Activated CD4-positive, alpha-beta memory T cell treated with anti-CD3 and anti-CD28 coated beads, Interleukin-2, amount 10 ng/mL, durations not matched to agents 7 days and 5 days (primary cell): ENCODE measurements around the gene ZNF691. TPM values are rescaled to one million over a fixed set of nuclear protein-coding genes. Genes with fewer than 3 reads are reported as not detected.

ENCODE experiments used
- CTCF ChIA-PET: fragments of 350-600 bp; sonication (Branson Sonifier 250); formaldehyde crosslinking; loops from one replicate; lab custom pipeline; 2021; ENCODE audit warnings: antibody characterized with exemption, inconsistent platforms; lab: Charles Lee
- POLR2A ChIA-PET: fragments of 350-600 bp; sonication (Branson Sonifier 250); formaldehyde crosslinking; loops from one replicate; lab custom pipeline; 2021; ENCODE audit warnings: antibody characterized with exemption; lab: Charles Lee
- DNase-seq: peaks from one replicate; pipeline ENCODE4 v3.0.0-alpha.2; 2020
- H3K27ac Mint-ChIP-seq: one replicate; pipeline ENCODE4 v1.8.0; 2021; ENCODE audit warnings: mild to moderate bottlenecking, mixed read lengths
- H3K27me3 Mint-ChIP-seq: one replicate; pipeline ENCODE4 v1.8.0; 2021; ENCODE audit warnings: mixed read lengths
- H3K36me3 Mint-ChIP-seq: one replicate; pipeline ENCODE4 v1.8.0; 2021; ENCODE audit warnings: low read depth, mixed read lengths
- H3K4me1 Mint-ChIP-seq: one replicate; pipeline ENCODE4 v1.8.0; 2021; ENCODE audit warnings: mixed read lengths
- H3K4me3 Mint-ChIP-seq: one replicate; pipeline ENCODE4 v1.8.0; 2021; ENCODE audit warnings: mild to moderate bottlenecking, mixed read lengths
- H3K9me3 Mint-ChIP-seq: one replicate; pipeline ENCODE4 v1.8.0; 2021; ENCODE audit warnings: mixed read lengths
- total RNA-seq, 2 experiments: library from RNA; stranded (reverse); gene quantifications; one replicate each; pipeline ENCODE4 v1.2.3, GENCODE V29; 2021

The ZNF691 gene
- total RNA-seq, 2 experiments from 2014 or later, result 10.4 to 12.6 TPM

DNA sequence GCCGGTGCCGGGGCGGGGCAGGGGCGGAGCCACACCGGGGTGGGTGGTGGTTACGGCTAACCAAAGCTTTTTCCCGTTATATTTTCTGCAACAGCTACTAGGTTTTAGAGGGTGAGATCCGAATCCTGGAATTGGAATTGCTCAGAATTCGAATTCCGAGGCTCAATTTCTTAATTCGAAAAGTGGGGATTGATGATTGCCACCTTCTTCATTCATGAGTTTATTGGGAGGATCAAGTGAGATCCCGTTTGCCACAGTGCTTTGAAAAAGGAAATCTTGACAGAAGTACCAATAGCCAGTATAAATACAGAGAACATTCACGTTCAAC, 29.0 kb upstream of the ZNF691 start:
- no peaks in the 10 kb centered on the region for H3K27me3 Mint-ChIP-seq
- H3K4me3 Mint-ChIP-seq, result peak overlapping the region; percentile 79
- no peaks in the 10 kb centered on the region for H3K9me3 Mint-ChIP-seq
- CTCF ChIA-PET, result interaction anchor here (0.9 to 3.5 kb wide), 6 partner anchors 10 to 360 kb away, joined by 3 to 18 read pairs (median 4); partner anchors contain the start of genes C1orf50, P3H1 and ZNF691
- H3K27ac Mint-ChIP-seq, result no peak overlapping the region
- peaks cover 7% of the 10 kb centered on the region for H3K36me3 Mint-ChIP-seq
- peaks cover 26% of the 10 kb centered on the region for H3K4me1 Mint-ChIP-seq
- POLR2A ChIA-PET, result interaction anchor here (0.8 to 3.5 kb wide), 6 partner anchors 26 to 115 kb away, joined by 3 to 35 read pairs (median 5); partner anchors contain the start of genes C1orf50, P3H1 and ZNF691
- DNase-seq, result no peak

DNA sequence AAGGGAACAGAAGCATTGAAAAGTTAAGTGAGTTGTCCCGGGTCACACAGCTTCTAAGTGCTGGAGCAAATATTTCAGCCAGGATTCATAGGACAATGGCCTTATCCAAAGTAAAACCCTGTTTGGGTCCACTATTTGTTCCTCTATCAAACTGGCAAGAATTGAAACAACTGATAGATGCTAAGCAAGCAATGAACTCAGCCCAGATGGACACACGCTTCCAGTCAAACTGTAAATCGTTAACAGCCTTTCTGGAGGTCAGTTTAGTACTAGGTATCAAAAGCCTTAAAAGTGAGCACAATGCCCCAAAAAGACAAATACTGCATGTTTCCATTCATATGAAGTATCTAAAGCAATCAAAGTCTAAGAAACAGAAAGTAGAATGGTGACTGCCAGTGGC, 28.4 kb upstream of the ZNF691 start:
- Mint-ChIP-seq H3K36me3 (peaks cover 7% of the 10 kb centered on the region), H3K9me3 (no peaks in the 10 kb centered on the region), H3K4me3 (no peak overlapping the region), H3K27me3 (no peaks in the 10 kb centered on the region), H3K4me1 (peaks cover 29% of the 10 kb centered on the region), H3K27ac (no peak overlapping the region)
- ChIA-PET CTCF (interaction anchor here (0.9 to 3.5 kb wide), 6 partner anchors 10 to 360 kb away, joined by 3 to 18 read pairs (median 4); partner anchors contain the start of genes C1orf50, P3H1 and ZNF691), POLR2A (interaction anchor here (0.8 to 3.5 kb wide), 6 partner anchors 26 to 114 kb away, joined by 3 to 35 read pairs (median 5); partner anchors contain the start of genes C1orf50, P3H1 and ZNF691)
- DNase-seq, result no peak

DNA sequence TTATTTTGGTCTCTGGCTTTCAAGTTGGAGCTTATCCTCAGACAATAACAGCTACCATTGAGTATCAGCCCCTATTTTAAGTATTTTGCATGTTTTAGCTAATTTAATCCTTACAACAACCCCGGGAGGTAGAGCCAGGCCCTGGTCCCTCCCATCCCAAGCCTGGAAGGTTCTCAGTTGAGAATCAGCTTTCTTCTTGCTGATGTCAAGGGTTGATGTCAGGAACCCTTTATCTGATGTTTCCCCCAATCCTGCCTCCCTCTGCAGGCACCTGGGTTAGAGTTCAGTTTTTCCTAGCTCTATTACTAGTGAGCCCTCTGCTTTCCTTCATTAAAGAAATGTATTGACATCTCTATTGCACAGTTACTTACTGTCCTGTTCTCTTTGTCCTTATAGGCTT, 25.6 kb upstream of the ZNF691 start:
- Mint-ChIP-seq H3K4me3 (no peak overlapping the region), H3K4me1 (peaks cover 29% of the 10 kb centered on the region), H3K27ac (no peak overlapping the region), H3K36me3 (peaks cover 7% of the 10 kb centered on the region), H3K27me3 (no peaks in the 10 kb centered on the region), H3K9me3 (no peaks in the 10 kb centered on the region)
- DNase-seq, result no peak
- ChIA-PET POLR2A (interaction anchor here (0.8 to 1.4 kb wide), 5 partner anchors 11 to 132 kb away, joined by 3 to 5 read pairs (median 3); partner anchors contain the start of gene ZNF691), CTCF (interaction anchor here (0.5 to 3.1 kb wide), 5 partner anchors 26 to 255 kb away, joined by 3 to 9 read pairs (median 4); partner anchors contain the start of gene ZNF691)

DNA sequence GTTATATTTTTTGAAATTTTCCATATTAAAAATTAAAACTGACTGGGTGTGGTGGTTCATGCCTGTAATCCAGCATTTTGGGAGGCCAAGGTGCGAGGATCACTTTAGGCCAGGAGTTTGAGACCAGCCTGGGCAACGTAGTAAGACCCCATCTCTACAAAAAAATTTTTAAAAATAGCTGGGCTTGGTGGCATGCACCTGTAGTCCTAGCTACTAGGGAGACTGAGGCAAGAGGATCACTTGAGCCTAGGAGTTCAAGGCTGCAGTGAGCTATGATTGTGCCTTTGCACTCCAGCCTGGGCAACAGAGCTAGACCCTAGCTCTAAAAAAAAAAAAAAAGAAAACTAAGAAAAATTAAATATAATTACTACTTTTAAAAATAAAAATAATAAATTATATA, 24.7 kb upstream of the ZNF691 start:
- Mint-ChIP-seq H3K4me3 (no peak overlapping the region), H3K36me3 (peaks cover 3% of the 10 kb centered on the region), H3K4me1 (peaks cover 20% of the 10 kb centered on the region), H3K27ac (no peak overlapping the region), H3K27me3 (no peaks in the 10 kb centered on the region), H3K9me3 (no peaks in the 10 kb centered on the region)
- POLR2A ChIA-PET, result interaction anchor here (1.1 to 1.4 kb wide), 3 partner anchors 10 to 138 kb away, joined by 3 to 5 read pairs (median 3); no protein-coding TSS in a partner anchor
- DNase-seq, result no peak
- CTCF ChIA-PET, result interaction anchor here (1.0 to 3.1 kb wide), 3 partner anchors 25 to 252 kb away, joined by 3 to 9 read pairs (median 8); partner anchors contain the start of gene ZNF691

DNA sequence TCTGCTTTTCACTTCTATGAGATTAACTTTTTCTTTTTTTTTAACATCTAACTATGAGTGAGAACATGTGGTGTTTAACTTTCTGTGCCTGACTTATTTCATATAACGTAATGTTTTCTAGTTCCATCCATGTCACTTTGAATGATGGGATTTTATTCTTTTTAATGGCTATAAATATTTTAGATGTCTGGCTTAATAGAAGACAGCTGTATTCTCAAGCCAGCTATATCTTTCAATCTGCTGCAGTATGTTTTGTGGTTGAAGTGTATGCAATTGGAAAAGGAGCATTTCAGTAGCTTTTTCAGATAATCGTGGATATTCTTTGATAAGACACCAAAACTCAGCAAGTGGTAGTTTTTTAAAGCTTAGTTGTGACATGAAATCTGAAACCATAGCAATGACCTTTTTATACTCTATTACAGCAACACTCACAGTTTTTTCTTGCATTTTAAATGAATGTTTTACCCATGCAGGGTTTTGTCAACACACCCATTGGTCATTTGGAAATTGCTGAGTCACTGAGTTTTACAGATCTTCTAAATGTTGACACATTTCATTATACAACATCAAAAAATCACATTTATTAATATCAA, 23.5 kb upstream of the ZNF691 start:
- no peaks in the 10 kb centered on the region for H3K9me3 Mint-ChIP-seq
- ChIA-PET CTCF (interaction anchor here (3.1 kb wide), 1 partner anchor 24 kb away, joined by 9 read pairs; the partner anchor contains the start of gene ZNF691), POLR2A (no interaction called here)
- H3K27me3 Mint-ChIP-seq, result no peaks in the 10 kb centered on the region
- no peak for DNase-seq
- no peak overlapping the region for H3K4me3 Mint-ChIP-seq
- peaks cover 3% of the 10 kb centered on the region for H3K36me3 Mint-ChIP-seq
- H3K27ac Mint-ChIP-seq, result no peak overlapping the region
- H3K4me1 Mint-ChIP-seq, result peaks cover 14% of the 10 kb centered on the region

DNA sequence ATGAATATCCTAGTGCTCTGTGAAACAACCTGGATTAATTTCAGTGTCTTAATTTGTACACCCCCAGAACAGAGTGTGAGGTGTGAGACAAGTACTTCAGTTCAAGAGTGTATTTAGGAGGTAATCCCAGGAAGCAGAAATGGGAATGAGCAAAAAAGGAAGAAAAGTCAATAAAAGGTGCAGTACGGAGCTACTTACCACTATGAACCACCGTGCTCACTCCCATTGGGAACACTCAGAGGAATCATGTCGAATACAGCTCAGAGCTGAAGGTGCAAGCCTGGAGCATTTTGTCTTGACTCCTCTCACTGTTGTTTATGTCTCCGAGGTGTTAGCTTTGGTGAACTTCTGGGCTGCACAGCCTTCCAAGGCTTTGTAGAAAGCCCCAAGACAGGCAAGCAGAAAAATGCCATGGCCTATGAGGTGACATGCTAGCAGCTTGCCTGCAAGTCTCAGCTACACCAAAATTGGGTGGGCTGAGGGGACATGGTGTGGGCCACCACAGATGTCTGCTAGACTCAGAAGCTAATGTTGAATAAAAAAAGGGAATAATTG, 21.9 kb upstream of the ZNF691 start:
- Mint-ChIP-seq H3K9me3 (no peaks in the 10 kb centered on the region), H3K36me3 (no peaks in the 10 kb centered on the region), H3K4me1 (peaks cover 9% of the 10 kb centered on the region), H3K4me3 (no peak overlapping the region), H3K27me3 (no peaks in the 10 kb centered on the region), H3K27ac (no peak overlapping the region)
- no peak for DNase-seq
- POLR2A ChIA-PET, result interaction anchor here (1.3 to 1.5 kb wide), 2 partner anchors 39 to 58 kb away, joined by 4 to 6 read pairs; partner anchors contain the start of genes C1orf50, P3H1 and TMEM269
- CTCF ChIA-PET, result interaction anchor here (1.1 kb wide), 1 partner anchor 22 kb away, joined by 3 read pairs; the partner anchor contains the start of gene ZNF691

DNA sequence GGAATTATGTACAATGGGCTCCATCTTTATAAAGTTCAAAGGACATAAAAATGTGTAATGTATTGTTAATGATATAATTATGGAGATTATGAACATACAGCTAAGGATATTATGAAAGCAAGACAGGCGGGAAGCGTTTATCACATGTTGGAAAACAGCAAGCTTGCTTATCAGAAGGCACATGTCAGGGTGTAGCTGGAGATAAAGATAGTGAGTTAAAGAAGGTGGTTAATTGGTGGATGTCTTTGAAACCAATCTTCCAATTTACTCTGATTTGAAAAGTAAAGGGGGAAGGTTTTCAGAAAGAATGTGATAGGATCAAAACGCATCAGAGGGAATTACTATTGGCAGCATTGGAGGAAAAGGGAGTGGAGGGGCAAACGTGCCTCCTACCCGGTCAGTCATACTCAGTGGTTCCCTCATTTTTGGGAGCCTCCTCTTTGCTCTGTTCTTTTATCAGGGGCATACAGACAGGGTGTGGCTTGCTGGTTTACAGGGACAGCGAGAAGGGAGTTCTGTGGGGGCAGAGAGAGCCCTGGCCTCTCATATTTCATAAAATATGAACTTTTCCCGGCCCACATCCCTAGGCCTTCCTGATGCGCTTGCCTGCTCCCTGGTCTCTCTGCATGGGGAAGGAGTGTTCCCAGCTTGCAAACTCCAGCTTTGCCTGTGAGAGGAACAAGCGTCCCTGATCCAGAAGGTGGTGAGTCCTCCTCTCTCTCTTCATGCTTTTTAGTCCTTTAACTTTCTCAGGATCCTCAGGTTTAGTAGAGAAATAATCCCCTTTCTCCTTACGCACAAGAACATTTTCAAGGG, 21.2 kb upstream of the ZNF691 start:
- H3K9me3 Mint-ChIP-seq, result no peaks in the 10 kb centered on the region
- no peaks in the 10 kb centered on the region for H3K36me3 Mint-ChIP-seq
- POLR2A ChIA-PET, result interaction anchor here (1.3 to 1.5 kb wide), 2 partner anchors 40 to 58 kb away, joined by 4 to 6 read pairs; partner anchors contain the start of genes C1orf50, P3H1 and TMEM269
- no peak for DNase-seq
- no peak overlapping the region for H3K27ac Mint-ChIP-seq
- H3K4me3 Mint-ChIP-seq, result no peak overlapping the region
- H3K4me1 Mint-ChIP-seq, result peaks cover 9% of the 10 kb centered on the region
- CTCF ChIA-PET, result no interaction called here
- H3K27me3 Mint-ChIP-seq, result no peaks in the 10 kb centered on the region

DNA sequence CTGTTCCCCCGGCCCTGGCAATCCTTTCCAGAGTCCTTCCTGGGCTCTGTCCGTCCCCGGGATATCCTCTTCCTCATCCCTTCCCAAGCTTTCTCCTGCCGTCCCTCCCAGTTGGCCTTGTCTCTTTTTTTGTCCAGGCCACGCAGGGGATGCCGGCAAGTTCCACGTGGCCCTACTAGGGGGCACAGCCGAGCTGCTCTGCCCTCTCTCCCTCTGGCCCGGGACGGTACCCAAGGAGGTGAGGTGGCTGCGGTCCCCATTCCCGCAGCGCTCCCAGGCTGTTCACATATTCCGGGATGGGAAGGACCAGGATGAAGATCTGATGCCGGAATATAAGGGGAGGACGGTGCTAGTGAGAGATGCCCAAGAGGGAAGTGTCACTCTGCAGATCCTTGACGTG, 15.8 kb upstream of the ZNF691 start:
- no peak overlapping the region for H3K4me3 Mint-ChIP-seq
- no peaks in the 10 kb centered on the region for H3K9me3 Mint-ChIP-seq
- ChIA-PET CTCF (interaction anchor here (0.6 to 2.1 kb wide), 2 partner anchors 15 to 91 kb away, joined by 7 to 12 read pairs; partner anchors contain the start of gene ZNF691), POLR2A (no interaction called here)
- no peaks in the 10 kb centered on the region for H3K36me3 Mint-ChIP-seq
- H3K27me3 Mint-ChIP-seq, result no peaks in the 10 kb centered on the region
- DNase-seq, result no peak
- no peak overlapping the region for H3K27ac Mint-ChIP-seq
- no peaks in the 10 kb centered on the region for H3K4me1 Mint-ChIP-seq

DNA sequence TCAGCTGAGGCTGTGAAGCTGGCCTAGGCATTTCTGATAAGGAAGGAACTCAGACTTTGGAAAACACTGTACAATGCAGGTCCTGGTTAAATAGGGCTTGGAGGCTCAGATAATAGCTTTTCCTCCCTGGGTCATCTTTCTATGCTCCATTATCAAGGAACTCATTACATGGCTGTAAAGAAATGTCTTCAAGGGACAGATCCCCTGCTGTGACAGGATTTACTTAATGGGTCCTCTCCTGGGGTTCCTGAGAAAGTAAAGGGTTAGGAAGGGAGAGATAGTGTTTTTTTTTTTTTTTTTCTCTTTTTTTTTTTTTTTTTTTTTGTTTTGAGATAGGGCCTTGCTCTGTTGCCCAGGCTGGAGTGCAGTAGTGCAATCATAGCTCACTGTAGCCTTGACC, 15.1 kb upstream of the ZNF691 start:
- Mint-ChIP-seq H3K4me3 (no peak overlapping the region), H3K36me3 (no peaks in the 10 kb centered on the region), H3K27ac (no peak overlapping the region), H3K27me3 (no peaks in the 10 kb centered on the region), H3K9me3 (no peaks in the 10 kb centered on the region), H3K4me1 (no peaks in the 10 kb centered on the region)
- no peak for DNase-seq
- CTCF ChIA-PET, result interaction anchor here (2.1 kb wide), 1 partner anchor 15 kb away, joined by 12 read pairs; the partner anchor contains the start of gene ZNF691
- POLR2A ChIA-PET, result interaction anchor here (0.9 kb wide), 1 partner anchor 10 kb away, joined by 3 read pairs; no protein-coding TSS in a partner anchor

DNA sequence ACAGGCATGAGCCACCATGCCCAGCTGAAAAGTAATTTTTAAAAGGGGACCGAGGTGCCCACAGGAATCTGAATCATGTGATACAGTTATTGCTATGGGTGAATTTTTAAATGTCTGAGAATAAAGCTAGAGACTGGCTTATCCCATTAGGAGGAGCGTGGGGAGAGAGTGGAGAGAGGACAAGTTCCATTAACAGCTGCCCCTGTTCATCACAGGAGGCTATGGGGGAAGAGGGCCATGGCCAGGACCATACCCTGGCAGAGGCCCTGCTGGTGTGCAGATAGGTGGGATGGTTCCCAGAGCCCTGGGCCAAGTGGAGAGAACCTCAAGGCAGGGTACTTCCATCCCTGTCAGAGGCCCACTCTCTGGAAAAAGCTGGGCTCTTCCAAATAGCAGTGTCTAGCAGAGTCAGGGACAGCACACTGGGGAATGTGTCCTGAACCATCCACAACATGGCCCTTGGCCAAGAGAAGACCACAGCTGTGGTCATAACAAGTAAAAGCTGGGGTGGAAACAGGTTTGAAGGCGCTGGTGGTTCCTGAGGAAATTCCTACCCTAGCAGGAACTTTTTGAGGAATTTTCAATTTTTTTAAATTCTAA, 13.7 kb upstream of the ZNF691 start:
- no peaks in the 10 kb centered on the region for H3K27me3 Mint-ChIP-seq
- no peaks in the 10 kb centered on the region for H3K9me3 Mint-ChIP-seq
- H3K4me3 Mint-ChIP-seq, result no peak overlapping the region
- H3K4me1 Mint-ChIP-seq, result no peaks in the 10 kb centered on the region
- DNase-seq, result no peak
- ChIA-PET CTCF (no interaction called here), POLR2A (interaction anchor here (1.2 to 1.5 kb wide), 2 partner anchors 13 to 15 kb away, joined by 3 to 6 read pairs; no protein-coding TSS in a partner anchor)
- H3K36me3 Mint-ChIP-seq, result no peaks in the 10 kb centered on the region
- H3K27ac Mint-ChIP-seq, result no peak overlapping the region

DNA sequence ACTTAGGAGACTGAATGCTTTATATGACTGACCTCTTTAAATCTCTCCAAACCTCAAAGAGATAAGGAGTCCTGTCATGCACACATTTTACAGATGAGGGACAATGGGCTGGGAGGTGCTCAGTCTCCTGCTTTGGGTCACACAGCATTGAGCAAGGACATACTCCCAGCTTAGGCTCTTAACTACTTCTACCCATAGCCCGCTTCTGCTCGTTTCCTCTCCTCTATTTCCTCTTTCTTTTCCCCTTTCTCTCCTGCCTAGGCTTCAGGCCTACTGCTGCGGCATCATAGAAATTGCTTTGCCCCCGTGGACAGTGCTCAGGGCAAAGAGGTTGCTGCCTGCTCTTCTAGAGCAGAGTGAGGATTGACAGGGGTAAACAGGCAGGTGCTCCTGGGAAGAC, 12.4 kb upstream of the ZNF691 start:
- no peak overlapping the region for H3K27ac Mint-ChIP-seq
- no peaks in the 10 kb centered on the region for H3K4me1 Mint-ChIP-seq
- no peak for DNase-seq
- no peaks in the 10 kb centered on the region for H3K27me3 Mint-ChIP-seq
- CTCF ChIA-PET, result interaction anchor here (1.8 kb wide), 1 partner anchor 240 kb away, joined by 4 read pairs; no protein-coding TSS in a partner anchor
- H3K9me3 Mint-ChIP-seq, result no peaks in the 10 kb centered on the region
- H3K36me3 Mint-ChIP-seq, result no peaks in the 10 kb centered on the region
- POLR2A ChIA-PET, result interaction anchor here (1.5 kb wide), 1 partner anchor 13 kb away, joined by 3 read pairs; no protein-coding TSS in a partner anchor
- H3K4me3 Mint-ChIP-seq, result no peak overlapping the region

DNA sequence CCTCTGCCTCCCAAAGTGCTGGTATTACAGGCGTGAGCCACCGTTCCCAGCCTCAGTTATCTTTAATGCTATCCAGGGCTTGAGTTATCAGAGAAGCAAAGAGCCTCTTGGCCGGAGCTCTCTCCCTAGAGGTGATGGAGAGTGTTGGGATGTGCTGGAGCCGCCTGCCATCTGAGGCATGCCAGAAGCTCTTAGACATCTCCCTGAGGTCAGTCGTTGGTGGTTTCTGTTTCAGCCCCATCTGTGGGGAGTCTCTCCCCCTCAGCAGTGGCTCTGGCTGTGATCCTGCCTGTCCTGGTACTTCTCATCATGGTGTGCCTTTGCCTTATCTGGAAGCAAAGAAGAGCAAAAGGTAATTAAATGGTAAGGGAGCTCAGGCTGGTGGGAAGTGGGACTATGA, 11.6 kb upstream of the ZNF691 start:
- Mint-ChIP-seq H3K4me3 (no peak overlapping the region), H3K27ac (no peak overlapping the region), H3K27me3 (no peaks in the 10 kb centered on the region), H3K4me1 (no peaks in the 10 kb centered on the region), H3K9me3 (no peaks in the 10 kb centered on the region), H3K36me3 (no peaks in the 10 kb centered on the region)
- DNase-seq, result no peak
- ChIA-PET CTCF (interaction anchor here (1.7 to 1.8 kb wide), 2 partner anchors 12 to 239 kb away, joined by 4 to 7 read pairs; partner anchors contain the start of gene ZNF691), POLR2A (no interaction called here)
